AG09309 (cell line): Measurements from ENCODE around the gene UBE2E2.
"Not testable (repeated sequence)": the region's sequence is repeated elsewhere in the genome, so short reads cannot be mapped to it uniquely, and the experiment has no call there.

Source experiments
- DNase-seq: peaks from one replicate; pipeline ENCODE4 v3.0.0-alpha.2; 2010; ENCODE audit warnings: low read depth
- H3K4me3 ChIP-seq: 2 replicates; pipeline ENCODE4 v1.5.1; 2011; ENCODE audit warnings: mild to moderate bottlenecking, low read depth, low read length, moderate library complexity; ENCODE audit not compliant: control insufficient read depth
- TF ChIP-seq, protein P1 (sequence below): IDR thresholded peaks from 2 replicates; pipeline ENCODE4 v1.5.1; 2011; ENCODE audit warnings: mild to moderate bottlenecking, low read depth, low read length, inconsistent platforms; ENCODE audit not compliant: insufficient read depth, control insufficient read depth; ENCODE audit errors: missing control alignments

The UBE2E2 gene

GRCh38 chr3:23172059-23172458 lies 31.1 kb upstream of the UBE2E2 start:
- DNase-seq = no peak
- no peak overlapping the region for H3K4me3 ChIP-seq
- TF ChIP-seq, protein P1, sequence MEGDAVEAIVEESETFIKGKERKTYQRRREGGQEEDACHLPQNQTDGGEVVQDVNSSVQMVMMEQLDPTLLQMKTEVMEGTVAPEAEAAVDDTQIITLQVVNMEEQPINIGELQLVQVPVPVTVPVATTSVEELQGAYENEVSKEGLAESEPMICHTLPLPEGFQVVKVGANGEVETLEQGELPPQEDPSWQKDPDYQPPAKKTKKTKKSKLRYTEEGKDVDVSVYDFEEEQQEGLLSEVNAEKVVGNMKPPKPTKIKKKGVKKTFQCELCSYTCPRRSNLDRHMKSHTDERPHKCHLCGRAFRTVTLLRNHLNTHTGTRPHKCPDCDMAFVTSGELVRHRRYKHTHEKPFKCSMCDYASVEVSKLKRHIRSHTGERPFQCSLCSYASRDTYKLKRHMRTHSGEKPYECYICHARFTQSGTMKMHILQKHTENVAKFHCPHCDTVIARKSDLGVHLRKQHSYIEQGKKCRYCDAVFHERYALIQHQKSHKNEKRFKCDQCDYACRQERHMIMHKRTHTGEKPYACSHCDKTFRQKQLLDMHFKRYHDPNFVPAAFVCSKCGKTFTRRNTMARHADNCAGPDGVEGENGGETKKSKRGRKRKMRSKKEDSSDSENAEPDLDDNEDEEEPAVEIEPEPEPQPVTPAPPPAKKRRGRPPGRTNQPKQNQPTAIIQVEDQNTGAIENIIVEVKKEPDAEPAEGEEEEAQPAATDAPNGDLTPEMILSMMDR = no peak

GRCh38 chr3:23174426-23175039 lies 28.6 kb upstream of the UBE2E2 start:
- TF ChIP-seq, protein P1 = no peak
- H3K4me3 ChIP-seq = no peak overlapping the region
- DNase-seq = no peak

DNA sequence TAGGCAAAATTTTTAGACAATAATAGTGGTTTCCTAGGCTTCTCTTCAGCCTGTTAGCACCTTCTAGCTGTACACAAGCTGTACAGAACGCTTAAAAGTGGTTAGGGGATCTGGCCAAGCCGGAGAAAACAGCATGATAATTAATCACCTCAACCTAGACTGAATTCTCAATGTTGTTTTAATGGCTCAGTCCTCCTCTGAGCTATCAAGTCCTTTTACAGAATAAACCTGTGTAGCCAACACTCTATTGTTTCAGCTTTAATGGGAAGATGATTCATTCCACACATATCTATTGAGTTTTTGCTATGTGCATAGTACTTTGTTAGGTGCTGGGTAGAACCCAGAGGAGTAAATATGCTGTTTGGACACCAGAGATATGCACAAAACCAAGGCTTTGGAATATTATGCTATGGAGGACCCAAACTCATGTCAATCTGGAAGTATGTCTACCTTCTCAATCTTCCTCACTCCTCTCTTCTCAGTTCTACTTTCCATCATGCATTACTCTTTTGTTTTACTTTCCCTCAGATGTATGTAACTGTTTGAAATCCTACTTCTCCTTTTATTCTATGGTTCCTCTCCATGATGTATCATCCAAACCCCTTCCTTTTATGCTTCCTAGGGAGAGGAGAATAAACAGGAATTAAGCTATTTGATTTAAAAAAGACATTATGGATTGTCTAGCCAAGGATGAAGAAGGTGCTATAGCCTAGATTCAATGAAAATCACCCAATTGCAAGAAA lies 27.6 kb upstream of the UBE2E2 start:
- TF ChIP-seq, protein P1 = no peak
- no peak overlapping the region for H3K4me3 ChIP-seq
- DNase-seq = no peak

DNA sequence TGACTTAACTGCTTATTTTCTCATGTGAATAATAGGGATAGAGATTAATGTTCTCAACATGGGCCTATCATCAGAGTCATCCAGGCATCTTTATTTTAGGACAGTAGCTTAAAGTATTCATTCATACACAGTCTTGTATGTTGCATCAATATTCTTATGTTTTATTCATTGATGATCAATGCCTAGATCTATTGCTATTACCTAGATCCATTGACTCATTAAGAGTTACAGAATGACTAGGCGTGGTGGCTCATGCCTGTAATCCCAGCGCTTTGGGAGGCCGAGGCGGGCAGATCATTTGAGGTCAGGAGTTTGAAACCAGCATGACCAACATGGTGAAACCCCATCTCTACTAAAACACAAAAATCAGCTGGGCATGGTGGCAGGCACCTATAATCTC lies 26.3 kb upstream of the UBE2E2 start:
- H3K4me3 ChIP-seq, DNase-seq: not testable (repeated sequence)

DNA sequence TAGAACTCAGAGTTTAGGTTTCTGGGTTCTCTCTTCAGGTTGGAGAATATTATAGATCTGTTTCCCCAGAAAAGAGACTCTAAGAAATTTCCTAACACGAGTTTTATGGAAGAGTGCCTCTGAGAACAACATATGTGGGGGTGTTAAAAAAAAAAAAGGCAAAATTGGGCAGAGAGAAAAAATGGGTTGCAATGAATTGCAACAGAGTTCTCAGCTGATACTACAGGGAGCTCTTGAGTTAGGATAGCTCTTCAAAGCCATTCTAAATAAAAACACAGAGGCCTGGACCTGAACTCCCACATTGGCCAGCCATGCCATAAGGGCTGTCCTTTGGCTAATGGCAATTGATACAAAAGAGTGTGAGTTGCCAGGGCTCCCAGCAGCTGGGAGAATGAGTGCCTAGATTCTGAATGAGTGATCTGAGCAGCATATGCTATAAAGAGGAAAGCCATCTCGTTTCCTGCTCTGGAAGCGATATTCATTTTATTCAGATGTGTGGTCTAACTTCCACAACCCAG lies 20.1 kb upstream of the UBE2E2 start:
- DNase-seq = no peak
- TF ChIP-seq, protein P1 = no peak
- no peak overlapping the region for H3K4me3 ChIP-seq

DNA sequence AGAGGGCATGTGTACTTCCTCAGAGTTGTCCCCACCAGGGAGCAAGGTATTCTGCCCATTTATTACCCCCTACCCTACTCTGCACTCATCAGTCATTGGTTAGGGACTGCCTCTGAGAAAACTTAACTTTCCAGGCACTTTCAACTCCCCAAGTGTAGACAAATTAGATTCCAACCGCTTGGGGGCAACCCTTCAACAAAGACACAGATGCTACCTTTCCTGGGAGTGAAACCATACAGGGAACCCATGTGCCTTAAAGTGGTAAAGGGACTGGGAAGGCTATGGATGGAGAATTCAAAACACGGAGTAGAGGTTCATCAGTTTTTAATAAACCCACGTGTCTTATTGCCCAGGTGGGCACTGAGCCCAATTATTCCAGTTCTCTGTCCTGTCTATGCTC lies 19.4 kb upstream of the UBE2E2 start:
- TF ChIP-seq, protein P1 = peak; percentile 67
- peak; percentile 24 for DNase-seq
- H3K4me3 ChIP-seq = no peak overlapping the region

GRCh38 chr3:23185861-23186260 lies 17.3 kb upstream of the UBE2E2 start:
- no peak for DNase-seq
- no peak overlapping the region for H3K4me3 ChIP-seq
- TF ChIP-seq, protein P1 = no peak
